HCT116 (cell line): ENCODE results near the gene ALG13.

ENCODE experiments used
- CEBPB ChIP-seq: IDR thresholded peaks from 2 replicates; pipeline ENCODE4 v1.6.1; 2012; ENCODE audit warnings: low read depth
- EZH2 ChIP-seq: fragments of 200-600 bp; sonication (generic); IDR thresholded peaks from 2 replicates; pipeline ENCODE4 v1.6.1; 2017; ENCODE audit warnings: antibody characterized with exemption, mixed run types
- EZH2phosphoT487 ChIP-seq: fragments of 200-600 bp; IDR thresholded peaks from 2 replicates; pipeline ENCODE4 v1.6.1; 2018; ENCODE audit warnings: antibody characterized with exemption, borderline replicate concordance
- JUND ChIP-seq: IDR thresholded peaks from 2 replicates; pipeline ENCODE4 v1.6.1; 2012
- POLR2A ChIP-seq: IDR thresholded peaks from 2 replicates; pipeline ENCODE4 v1.7.0; 2011; ENCODE audit warnings: borderline replicate concordance; ENCODE audit not compliant: insufficient read depth, insufficient read length; ENCODE audit errors: extremely low read depth
- POLR2AphosphoS5 ChIP-seq: IDR thresholded peaks from 2 replicates; pipeline ENCODE4 v1.6.1; 2011; ENCODE audit warnings: mild to moderate bottlenecking, low read depth, low read length, moderate library complexity
- RAD21 ChIP-seq: IDR thresholded peaks from 2 replicates; pipeline ENCODE4 v1.6.1; 2012; ENCODE audit warnings: low read depth, mild to moderate bottlenecking
- SIN3A ChIP-seq: IDR thresholded peaks from 2 replicates; pipeline ENCODE4 v1.6.1; 2012; ENCODE audit warnings: low read depth
- SRF ChIP-seq: IDR thresholded peaks from 2 replicates; pipeline ENCODE4 v1.6.1; 2012; ENCODE audit warnings: low read depth
- TF ChIP-seq, protein P1 (sequence below), 3 experiments: fragments of 200-600 bp in 1 of 3; sonication (generic) in 1 of 3; IDR thresholded peaks in 2 of 3; conservative IDR thresholded peaks in 1 of 3; 2 replicates each; pipeline ENCODE4 v1.5.1; 2012 to 2017; ENCODE audit warnings: low read depth in 2 of 3, low read length in 2 of 3, antibody characterized with exemption in 1 of 3, borderline replicate concordance in 1 of 3, control low read depth in 1 of 3, mild to moderate bottlenecking in 1 of 3, mixed read lengths in 1 of 3, mixed run types in 1 of 3, moderate library complexity in 1 of 3; ENCODE audit not compliant: insufficient read depth in 1 of 3
- TF ChIP-seq, protein P2 (sequence below): IDR thresholded peaks from 2 replicates; pipeline ENCODE4 v1.6.1; 2011; ENCODE audit warnings: mild to moderate bottlenecking, low read length, moderate library complexity; ENCODE audit not compliant: insufficient replicate concordance; ENCODE audit errors: extremely low read depth
- TF ChIP-seq, protein P3 (sequence below): IDR thresholded peaks from 2 replicates; pipeline ENCODE4 v1.6.1; 2012; ENCODE audit warnings: low read depth
- TF ChIP-seq, protein P4 (sequence below): IDR thresholded peaks from 2 replicates; pipeline ENCODE4 v1.6.1; 2012
- TF ChIP-seq, protein P5 (sequence below): IDR thresholded peaks from 2 replicates; pipeline ENCODE4 v1.6.1; 2012

DNA sequence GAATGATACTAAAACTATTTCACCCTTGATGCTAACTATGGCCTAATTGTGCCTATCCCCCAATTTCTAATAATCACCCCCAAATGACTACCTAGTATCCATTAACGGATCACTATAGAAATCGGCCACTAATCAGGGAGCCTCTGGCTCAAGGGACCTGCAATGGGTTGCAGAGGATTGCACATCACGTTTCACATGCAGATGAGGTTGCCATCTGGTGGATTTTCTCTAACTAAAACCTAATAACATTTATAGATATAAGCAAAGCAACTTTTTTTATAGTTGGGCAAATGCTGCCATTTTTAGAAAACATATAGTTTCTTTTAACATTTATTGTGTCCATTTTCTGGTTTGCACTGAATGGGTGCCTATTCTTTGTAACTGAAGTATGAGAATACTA is 28.3 kb upstream of the ALG13 start:
- TF ChIP-seq, protein P1, sequence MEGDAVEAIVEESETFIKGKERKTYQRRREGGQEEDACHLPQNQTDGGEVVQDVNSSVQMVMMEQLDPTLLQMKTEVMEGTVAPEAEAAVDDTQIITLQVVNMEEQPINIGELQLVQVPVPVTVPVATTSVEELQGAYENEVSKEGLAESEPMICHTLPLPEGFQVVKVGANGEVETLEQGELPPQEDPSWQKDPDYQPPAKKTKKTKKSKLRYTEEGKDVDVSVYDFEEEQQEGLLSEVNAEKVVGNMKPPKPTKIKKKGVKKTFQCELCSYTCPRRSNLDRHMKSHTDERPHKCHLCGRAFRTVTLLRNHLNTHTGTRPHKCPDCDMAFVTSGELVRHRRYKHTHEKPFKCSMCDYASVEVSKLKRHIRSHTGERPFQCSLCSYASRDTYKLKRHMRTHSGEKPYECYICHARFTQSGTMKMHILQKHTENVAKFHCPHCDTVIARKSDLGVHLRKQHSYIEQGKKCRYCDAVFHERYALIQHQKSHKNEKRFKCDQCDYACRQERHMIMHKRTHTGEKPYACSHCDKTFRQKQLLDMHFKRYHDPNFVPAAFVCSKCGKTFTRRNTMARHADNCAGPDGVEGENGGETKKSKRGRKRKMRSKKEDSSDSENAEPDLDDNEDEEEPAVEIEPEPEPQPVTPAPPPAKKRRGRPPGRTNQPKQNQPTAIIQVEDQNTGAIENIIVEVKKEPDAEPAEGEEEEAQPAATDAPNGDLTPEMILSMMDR (IDR thresholded peaks at IDR 0.05 in 2 of 3, conservative IDR thresholded peaks at IDR 0.05 in 1 of 3; ENCODE audit: borderline replicate concordance in 1 of 3, insufficient read depth in 1 of 3, low read depth in 2 of 3, low read length in 2 of 3), result 0 out of 6 replicates have a peak, but pooled peaks of 1 of the 3 experiments have one; percentile 6
- TF ChIP-seq, protein P2, sequence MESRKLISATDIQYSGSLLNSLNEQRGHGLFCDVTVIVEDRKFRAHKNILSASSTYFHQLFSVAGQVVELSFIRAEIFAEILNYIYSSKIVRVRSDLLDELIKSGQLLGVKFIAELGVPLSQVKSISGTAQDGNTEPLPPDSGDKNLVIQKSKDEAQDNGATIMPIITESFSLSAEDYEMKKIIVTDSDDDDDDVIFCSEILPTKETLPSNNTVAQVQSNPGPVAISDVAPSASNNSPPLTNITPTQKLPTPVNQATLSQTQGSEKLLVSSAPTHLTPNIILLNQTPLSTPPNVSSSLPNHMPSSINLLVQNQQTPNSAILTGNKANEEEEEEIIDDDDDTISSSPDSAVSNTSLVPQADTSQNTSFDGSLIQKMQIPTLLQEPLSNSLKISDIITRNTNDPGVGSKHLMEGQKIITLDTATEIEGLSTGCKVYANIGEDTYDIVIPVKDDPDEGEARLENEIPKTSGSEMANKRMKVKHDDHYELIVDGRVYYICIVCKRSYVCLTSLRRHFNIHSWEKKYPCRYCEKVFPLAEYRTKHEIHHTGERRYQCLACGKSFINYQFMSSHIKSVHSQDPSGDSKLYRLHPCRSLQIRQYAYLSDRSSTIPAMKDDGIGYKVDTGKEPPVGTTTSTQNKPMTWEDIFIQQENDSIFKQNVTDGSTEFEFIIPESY, result no peak
- TF ChIP-seq POLR2A (no peak), EZH2 (no peak), CEBPB (no peak), EZH2phosphoT487 (no peak), POLR2AphosphoS5 (no peak), RAD21 (peak; percentile 17; the same call in 1 of the 2 replicates), JUND (no peak), SRF (no peak), SIN3A (no peak)
- TF ChIP-seq, protein P3, sequence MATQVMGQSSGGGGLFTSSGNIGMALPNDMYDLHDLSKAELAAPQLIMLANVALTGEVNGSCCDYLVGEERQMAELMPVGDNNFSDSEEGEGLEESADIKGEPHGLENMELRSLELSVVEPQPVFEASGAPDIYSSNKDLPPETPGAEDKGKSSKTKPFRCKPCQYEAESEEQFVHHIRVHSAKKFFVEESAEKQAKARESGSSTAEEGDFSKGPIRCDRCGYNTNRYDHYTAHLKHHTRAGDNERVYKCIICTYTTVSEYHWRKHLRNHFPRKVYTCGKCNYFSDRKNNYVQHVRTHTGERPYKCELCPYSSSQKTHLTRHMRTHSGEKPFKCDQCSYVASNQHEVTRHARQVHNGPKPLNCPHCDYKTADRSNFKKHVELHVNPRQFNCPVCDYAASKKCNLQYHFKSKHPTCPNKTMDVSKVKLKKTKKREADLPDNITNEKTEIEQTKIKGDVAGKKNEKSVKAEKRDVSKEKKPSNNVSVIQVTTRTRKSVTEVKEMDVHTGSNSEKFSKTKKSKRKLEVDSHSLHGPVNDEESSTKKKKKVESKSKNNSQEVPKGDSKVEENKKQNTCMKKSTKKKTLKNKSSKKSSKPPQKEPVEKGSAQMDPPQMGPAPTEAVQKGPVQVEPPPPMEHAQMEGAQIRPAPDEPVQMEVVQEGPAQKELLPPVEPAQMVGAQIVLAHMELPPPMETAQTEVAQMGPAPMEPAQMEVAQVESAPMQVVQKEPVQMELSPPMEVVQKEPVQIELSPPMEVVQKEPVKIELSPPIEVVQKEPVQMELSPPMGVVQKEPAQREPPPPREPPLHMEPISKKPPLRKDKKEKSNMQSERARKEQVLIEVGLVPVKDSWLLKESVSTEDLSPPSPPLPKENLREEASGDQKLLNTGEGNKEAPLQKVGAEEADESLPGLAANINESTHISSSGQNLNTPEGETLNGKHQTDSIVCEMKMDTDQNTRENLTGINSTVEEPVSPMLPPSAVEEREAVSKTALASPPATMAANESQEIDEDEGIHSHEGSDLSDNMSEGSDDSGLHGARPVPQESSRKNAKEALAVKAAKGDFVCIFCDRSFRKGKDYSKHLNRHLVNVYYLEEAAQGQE, result no peak
- TF ChIP-seq, protein P4, sequence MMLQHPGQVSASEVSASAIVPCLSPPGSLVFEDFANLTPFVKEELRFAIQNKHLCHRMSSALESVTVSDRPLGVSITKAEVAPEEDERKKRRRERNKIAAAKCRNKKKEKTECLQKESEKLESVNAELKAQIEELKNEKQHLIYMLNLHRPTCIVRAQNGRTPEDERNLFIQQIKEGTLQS, result no peak
- TF ChIP-seq, protein P5, sequence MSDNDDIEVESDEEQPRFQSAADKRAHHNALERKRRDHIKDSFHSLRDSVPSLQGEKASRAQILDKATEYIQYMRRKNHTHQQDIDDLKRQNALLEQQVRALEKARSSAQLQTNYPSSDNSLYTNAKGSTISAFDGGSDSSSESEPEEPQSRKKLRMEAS, result no peak
